K562 (cell line): Measurements from ENCODE around the gene CNPY3. TPM values are rescaled to one million over a fixed set of nuclear protein-coding genes. Genes with fewer than 3 reads are reported as not detected.

ENCODE experiments used
- BDP1 ChIP-seq: IDR thresholded peaks from 3 replicates; pipeline ENCODE4 v1.6.1; 2011; ENCODE audit not compliant: insufficient read length, insufficient read depth
- BRD4 ChIP-seq: fragments of 200-600 bp; sonication (generic); IDR thresholded peaks from 2 replicates; pipeline ENCODE4 v1.6.1; 2017; ENCODE audit warnings: inconsistent platforms
- C11orf30 ChIP-seq: fragments of 450-650 bp; IDR thresholded peaks from 2 replicates; pipeline ENCODE4 v1.6.1; 2016; ENCODE audit warnings: low read depth, mild to moderate bottlenecking
- CCNT2 ChIP-seq: IDR thresholded peaks from 2 replicates; pipeline ENCODE4 v1.6.1; 2011; ENCODE audit warnings: borderline replicate concordance, low read depth, mild to moderate bottlenecking, moderate library complexity, mixed read lengths, low read length; ENCODE audit not compliant: insufficient read length; ENCODE audit errors: extremely low read depth
- CEBPG ChIP-seq, 3 experiments: fragments of 200-800 bp in 1 of 3; sonication (Bioruptor generic) in 1 of 3; sonication (generic) in 1 of 3; formaldehyde crosslinking in 1 of 3; IDR thresholded peaks in 2 of 3; conservative IDR thresholded peaks in 1 of 3; 2 replicates each; pipeline versions ENCODE4 v1.6.1 to v1.8.0; 2016 to 2022; ENCODE audit warnings: missing compliant biosample characterization in 2 of 3, missing genetic modification characterization in 2 of 3, mild to moderate bottlenecking in 1 of 3, missing genetic modification reagents in 1 of 3
- CEBPZ ChIP-seq: fragments of 150-350 bp; IDR thresholded peaks from 2 replicates; pipeline ENCODE4 v1.6.1; 2014; ENCODE audit warnings: low read depth, mild to moderate bottlenecking, low read length, borderline replicate concordance
- ELK3 ChIP-seq: fragments of 450-650 bp; formaldehyde crosslinking; IDR thresholded peaks from 2 replicates; pipeline ENCODE4 v1.4.0; 2020; ENCODE audit warnings: mild to moderate bottlenecking
- ETV5 ChIP-seq: sonication (generic); formaldehyde crosslinking; IDR thresholded peaks from 2 replicates; pipeline ENCODE4 v1.4.0; 2020; ENCODE audit warnings: low read depth, mild to moderate bottlenecking, missing genetic modification reagents
- GATAD2B ChIP-seq: fragments of 450-650 bp; IDR thresholded peaks from 2 replicates; pipeline ENCODE4 v1.6.1; 2017; ENCODE audit warnings: mild to moderate bottlenecking, borderline replicate concordance
- PHF20 ChIP-seq: fragments of 450-650 bp; IDR thresholded peaks from 2 replicates; pipeline ENCODE4 v1.6.1; 2018; ENCODE audit not compliant: partially characterized antibody
- PHF21A ChIP-seq: fragments of 450-650 bp; IDR thresholded peaks from 2 replicates; pipeline ENCODE4 v1.6.1; 2017; ENCODE audit warnings: low read depth, borderline replicate concordance
- RFX5 ChIP-seq: IDR thresholded peaks from 2 replicates; pipeline ENCODE4 v1.6.1; 2011; ENCODE audit warnings: low read depth, mild to moderate bottlenecking, improper control_type of control experiment, low read length
- THRAP3 ChIP-seq: fragments of 450-650 bp; IDR thresholded peaks from 2 replicates; pipeline ENCODE4 v1.6.1; 2016; ENCODE audit warnings: mild to moderate bottlenecking, inconsistent platforms, borderline replicate concordance
- VEZF1 ChIP-seq: fragments of 200-800 bp; sonication (Bioruptor generic); IDR thresholded peaks from 2 replicates; pipeline ENCODE4 v1.6.1; 2017; ENCODE audit warnings: missing genetic modification characterization, missing compliant biosample characterization
- XRCC5 ChIP-seq: fragments of 200-400 bp; formaldehyde crosslinking; IDR thresholded peaks from 2 replicates; pipeline ENCODE4 v1.6.1; 2017; ENCODE audit warnings: low read depth, mild to moderate bottlenecking, low read length
- ZNF124 ChIP-seq: sonication (generic); formaldehyde crosslinking; IDR thresholded peaks from 2 replicates; pipeline ENCODE4 v1.8.1; 2022; ENCODE audit warnings: missing genetic modification reagents
- ZNF707 ChIP-seq: fragments of 250-450 bp; sonication (Bioruptor Pico); conservative IDR thresholded peaks from 2 replicates; pipeline ENCODE4 v1.8.0; 2022; ENCODE audit warnings: inconsistent platforms, mild to moderate bottlenecking, moderate library complexity
- ZNF75A ChIP-seq: fragments of 450-650 bp; formaldehyde crosslinking; IDR thresholded peaks from 2 replicates; pipeline ENCODE4 v1.4.0; 2020; ENCODE audit warnings: mild to moderate bottlenecking
- polyA plus RNA-seq, 8 experiments: library from polyadenylated mRNA; depleted of rRNA in 4 of 8; stranded (reverse) in 5 of 8; unstranded in 3 of 8; fragments of >200 nt; fragmentation: Nextera tagmentation in 2 of 8; fragmentation: Illumina TruSeq in 1 of 8; extraction: Ambion mirVana in 2 of 8; extraction: Trizol in 1 of 8; gene quantifications; 2 replicates each; pipeline versions ENCODE4 v1.2.1 to v1.2.3, GENCODE V29; 2011 to 2014; ENCODE audit warnings: inconsistent platforms in 1 of 8, missing spikeins in 1 of 8
- total RNA-seq, 7 experiments: library from RNA; depleted of rRNA in 6 of 7; stranded (reverse); fragments of >200 nt in 6 of 7; fragmentation: Illumina TruSeq in 2 of 7; extraction: Trizol in 2 of 7; gene quantifications; 2 replicates each; pipeline versions ENCODE4 v1.2.1 to v1.2.3, GENCODE V29; 2011 to 2021; ENCODE audit warnings: low replicate concordance in 1 of 7
- TF ChIP-seq, protein P1 (sequence below): sonication (generic); formaldehyde crosslinking; IDR thresholded peaks from 2 replicates; pipeline ENCODE4 v1.8.1; 2023; ENCODE audit warnings: mild to moderate bottlenecking, missing genetic modification reagents

CNPY3 gene
- total and polyA plus RNA-seq, 9 of the 15 experiments (the other 6 are each of a cell fraction or from before 2014, with no cell fraction given): 2.4 to 37.4 (median 21.2) TPM

DNA sequence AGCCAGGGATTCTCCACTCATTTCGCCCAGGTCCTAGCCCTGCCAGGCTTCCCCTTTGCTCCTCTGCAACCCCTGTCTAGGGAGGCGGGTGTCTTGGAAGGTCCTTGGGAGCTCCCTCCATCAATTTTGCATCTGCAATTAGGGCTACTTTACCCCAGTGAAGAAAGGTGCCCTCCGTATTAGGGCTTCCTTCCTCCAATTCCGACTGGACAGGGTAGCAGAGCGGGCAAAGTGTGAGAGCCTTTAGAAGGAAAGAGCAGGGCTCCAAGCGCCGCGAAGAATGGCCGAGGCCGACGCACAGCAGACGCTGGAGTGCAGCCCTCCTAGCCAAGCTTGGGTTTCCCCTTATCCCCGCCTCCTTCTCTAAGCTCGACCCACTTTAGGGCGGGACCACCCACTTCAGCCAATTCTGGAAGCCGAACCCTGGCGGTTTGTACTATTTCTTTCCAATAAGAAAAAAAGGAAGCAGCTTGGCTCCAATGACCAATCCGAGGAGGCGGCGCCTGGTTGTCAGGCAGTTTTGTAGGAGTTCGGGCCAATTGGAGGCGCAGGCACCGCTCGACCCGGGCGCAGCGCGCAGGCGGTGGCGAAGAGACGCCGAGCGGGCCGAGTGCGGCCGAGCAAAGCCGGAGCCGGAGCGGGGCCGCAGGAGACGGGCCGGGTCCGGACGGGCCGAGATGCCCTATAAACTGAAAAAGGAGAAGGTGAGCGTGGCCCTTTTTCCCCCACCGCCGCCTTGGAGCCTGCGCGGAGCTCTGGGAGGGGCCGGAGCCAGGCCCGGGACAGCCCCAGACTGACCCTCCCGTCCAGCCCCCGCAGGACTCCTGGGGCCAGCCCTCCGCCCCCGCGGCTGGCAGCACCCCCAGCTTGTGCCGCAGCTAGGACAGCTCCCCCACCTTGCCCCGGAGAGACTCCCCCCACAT is 55.0 kb downstream of the CNPY3 start, which contains the start of gene PPP2R5D (continued):
- TF ChIP-seq BDP1: no peak
- TF ChIP-seq RFX5: peak; percentile 99
- TF ChIP-seq, protein P1, sequence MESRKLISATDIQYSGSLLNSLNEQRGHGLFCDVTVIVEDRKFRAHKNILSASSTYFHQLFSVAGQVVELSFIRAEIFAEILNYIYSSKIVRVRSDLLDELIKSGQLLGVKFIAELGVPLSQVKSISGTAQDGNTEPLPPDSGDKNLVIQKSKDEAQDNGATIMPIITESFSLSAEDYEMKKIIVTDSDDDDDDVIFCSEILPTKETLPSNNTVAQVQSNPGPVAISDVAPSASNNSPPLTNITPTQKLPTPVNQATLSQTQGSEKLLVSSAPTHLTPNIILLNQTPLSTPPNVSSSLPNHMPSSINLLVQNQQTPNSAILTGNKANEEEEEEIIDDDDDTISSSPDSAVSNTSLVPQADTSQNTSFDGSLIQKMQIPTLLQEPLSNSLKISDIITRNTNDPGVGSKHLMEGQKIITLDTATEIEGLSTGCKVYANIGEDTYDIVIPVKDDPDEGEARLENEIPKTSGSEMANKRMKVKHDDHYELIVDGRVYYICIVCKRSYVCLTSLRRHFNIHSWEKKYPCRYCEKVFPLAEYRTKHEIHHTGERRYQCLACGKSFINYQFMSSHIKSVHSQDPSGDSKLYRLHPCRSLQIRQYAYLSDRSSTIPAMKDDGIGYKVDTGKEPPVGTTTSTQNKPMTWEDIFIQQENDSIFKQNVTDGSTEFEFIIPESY: no peak
- no peak for TF ChIP-seq PHF21A
- TF ChIP-seq C11orf30: no peak
- peak; percentile 27 for TF ChIP-seq PHF20
- no peak for TF ChIP-seq ZNF124 (CRISPR knock-in tag)
- no peak for TF ChIP-seq THRAP3
- no peak for TF ChIP-seq CEBPZ
- TF ChIP-seq VEZF1: no peak; the same call in 1 of the 2 replicates
- TF ChIP-seq ZNF707 (CRISPR knock-in tag): no peak
- TF ChIP-seq CCNT2: no peak
- TF ChIP-seq ELK3 (CRISPR knock-in tag): no peak
- TF ChIP-seq GATAD2B: no peak
- no peak for TF ChIP-seq XRCC5
- no peak for TF ChIP-seq CEBPG (CRISPR knock-in tag; IDR thresholded peaks at IDR 0.05)
- no peak for TF ChIP-seq CEBPG (tag; conservative IDR thresholded peaks at IDR 0.05 in 1 of 2, IDR thresholded peaks at IDR 0.05 in 1 of 2)
- TF ChIP-seq ETV5: no peak; the same call in 1 of the 2 replicates
- no peak for TF ChIP-seq BRD4
- TF ChIP-seq ZNF75A (CRISPR knock-in tag): no peak
